Measurements from ENCODE around the gene PNPLA7.

DNA sequence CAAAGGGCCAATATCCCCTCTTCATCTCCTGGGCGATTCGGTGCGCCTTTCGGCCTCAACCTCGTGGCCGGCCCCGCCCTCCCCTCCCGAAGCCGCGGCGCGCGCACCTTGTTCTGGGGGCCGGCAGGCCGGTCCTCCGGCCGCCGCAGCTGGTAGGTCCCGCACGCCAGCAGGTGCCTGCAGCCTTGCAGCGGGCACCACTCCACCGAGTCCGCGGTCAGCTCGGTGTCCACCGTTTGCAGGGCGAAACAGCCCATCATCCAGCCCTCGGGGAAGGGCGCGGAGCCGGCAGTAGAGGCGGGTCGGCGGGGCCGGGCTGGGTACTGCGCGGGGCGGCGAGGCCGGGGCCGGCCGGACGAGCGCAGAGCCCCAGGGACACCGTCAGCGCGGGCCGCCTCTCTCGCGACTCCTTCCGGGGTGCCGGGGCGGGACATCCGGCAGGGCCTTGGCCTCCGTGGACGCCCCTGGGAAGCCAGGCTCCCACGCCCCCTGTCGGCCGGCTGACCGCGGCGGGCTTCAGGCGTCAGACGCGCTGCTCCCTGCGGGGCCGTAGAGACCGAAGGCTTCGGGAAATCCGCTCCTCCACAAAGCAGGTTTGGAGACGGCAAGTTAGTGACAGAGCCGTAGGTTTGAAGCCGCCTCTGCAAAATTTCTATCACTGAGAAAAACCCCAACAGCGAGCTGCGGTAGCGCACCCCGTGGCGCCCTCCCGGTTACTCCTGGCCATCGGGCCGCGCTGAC, 28.5 kb upstream of the PNPLA7 start, which contains the start of gene DPH7:
- TF ChIP-seq, protein P1, sequence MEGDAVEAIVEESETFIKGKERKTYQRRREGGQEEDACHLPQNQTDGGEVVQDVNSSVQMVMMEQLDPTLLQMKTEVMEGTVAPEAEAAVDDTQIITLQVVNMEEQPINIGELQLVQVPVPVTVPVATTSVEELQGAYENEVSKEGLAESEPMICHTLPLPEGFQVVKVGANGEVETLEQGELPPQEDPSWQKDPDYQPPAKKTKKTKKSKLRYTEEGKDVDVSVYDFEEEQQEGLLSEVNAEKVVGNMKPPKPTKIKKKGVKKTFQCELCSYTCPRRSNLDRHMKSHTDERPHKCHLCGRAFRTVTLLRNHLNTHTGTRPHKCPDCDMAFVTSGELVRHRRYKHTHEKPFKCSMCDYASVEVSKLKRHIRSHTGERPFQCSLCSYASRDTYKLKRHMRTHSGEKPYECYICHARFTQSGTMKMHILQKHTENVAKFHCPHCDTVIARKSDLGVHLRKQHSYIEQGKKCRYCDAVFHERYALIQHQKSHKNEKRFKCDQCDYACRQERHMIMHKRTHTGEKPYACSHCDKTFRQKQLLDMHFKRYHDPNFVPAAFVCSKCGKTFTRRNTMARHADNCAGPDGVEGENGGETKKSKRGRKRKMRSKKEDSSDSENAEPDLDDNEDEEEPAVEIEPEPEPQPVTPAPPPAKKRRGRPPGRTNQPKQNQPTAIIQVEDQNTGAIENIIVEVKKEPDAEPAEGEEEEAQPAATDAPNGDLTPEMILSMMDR (IDR thresholded peaks at IDR 0.05; ENCODE audit: borderline replicate concordance, extremely low read depth, low read length, poor library complexity, severe bottlenecking) = peak; percentile 86
- TF ChIP-seq EZH2 (IDR thresholded peaks at IDR 0.05; ENCODE audit: borderline replicate concordance, low read depth, low read length, severe bottlenecking) = no peak
